Glutamatergic neuron (in vitro differentiated cells): ENCODE results near the gene LCOR. TPM values are rescaled to one million over a fixed set of nuclear protein-coding genes. Genes with fewer than 3 reads are reported as not detected.

Experiments
- DNase-seq: peaks from one replicate; pipeline ENCODE4 v3.0.0; 2022
- H3K27ac Mint-ChIP-seq: one replicate; pipeline ENCODE4 v1.8.0; 2020; ENCODE audit warnings: mild to moderate bottlenecking, mixed read lengths, inconsistent platforms; ENCODE audit not compliant: unreplicated experiment
- H3K27me3 Mint-ChIP-seq: one replicate; pipeline ENCODE4 v1.8.0; 2020; ENCODE audit warnings: mild to moderate bottlenecking, moderate library complexity, mixed read lengths, inconsistent platforms; ENCODE audit not compliant: unreplicated experiment
- H3K36me3 Mint-ChIP-seq: one replicate; pipeline ENCODE4 v1.8.0; 2020; ENCODE audit warnings: mild to moderate bottlenecking, mixed read lengths, inconsistent platforms; ENCODE audit not compliant: unreplicated experiment
- H3K4me1 Mint-ChIP-seq: one replicate; pipeline ENCODE4 v1.8.0; 2020; ENCODE audit warnings: mild to moderate bottlenecking, low read depth, mixed read lengths, inconsistent platforms; ENCODE audit not compliant: unreplicated experiment
- H3K4me3 Mint-ChIP-seq: one replicate; pipeline ENCODE4 v1.8.0; 2020; ENCODE audit warnings: mild to moderate bottlenecking, mixed read lengths, inconsistent platforms; ENCODE audit not compliant: unreplicated experiment
- H3K9me3 Mint-ChIP-seq: one replicate; pipeline ENCODE4 v1.8.0; 2020; ENCODE audit warnings: mild to moderate bottlenecking, moderate library complexity, mixed read lengths, inconsistent platforms; ENCODE audit not compliant: unreplicated experiment
- CTCF ChIP-seq: fragments of 200-600 bp; sonication (generic); IDR thresholded peaks from one replicate; pipeline ENCODE4 v1.5.0; 2021; ENCODE audit not compliant: partially characterized antibody, unreplicated experiment
- total RNA-seq: library from RNA; stranded (reverse); fragmentation: NEBNext Ultra II Directional; extraction: Animal tissue kit (Norgen Biotek cat#: 25700); gene quantifications from one replicate; pipeline ENCODE4 v1.2.1, GENCODE V29; 2021; ENCODE audit not compliant: unreplicated experiment

The LCOR gene
- total RNA-seq, 1 donor from 2014 or later, result 132 TPM

- Mint-ChIP-seq H3K36me3 (peaks cover 3% of the 10 kb centered on the region), H3K27me3 (no peaks in the 10 kb centered on the region), H3K4me1 (peaks cover 11% of the 10 kb centered on the region), H3K9me3 (no peaks in the 10 kb centered on the region), H3K4me3 (no peak overlapping the region), H3K27ac (no peak overlapping the region)
- no peak for DNase-seq
- TF ChIP-seq CTCF, result no peak
These were observed 64.9 kb downstream of the LCOR start for GRCh38 chr10:96896884-96897589.

GRCh38 chr10:96902117-96902516 is 70.0 kb downstream of the LCOR start:
- no peaks in the 10 kb centered on the region for H3K9me3 Mint-ChIP-seq
- H3K27me3 Mint-ChIP-seq, result no peaks in the 10 kb centered on the region
- no peaks in the 10 kb centered on the region for H3K36me3 Mint-ChIP-seq
- H3K4me1 Mint-ChIP-seq, result peaks cover 23% of the 10 kb centered on the region
- no peak overlapping the region for H3K27ac Mint-ChIP-seq
- DNase-seq, result no peak
- no peak for TF ChIP-seq CTCF
- H3K4me3 Mint-ChIP-seq, result no peak overlapping the region

GRCh38 chr10:96902731-96903358 is 70.7 kb downstream of the LCOR start:
- no peak for DNase-seq
- Mint-ChIP-seq H3K4me1 (peaks cover 22% of the 10 kb centered on the region), H3K36me3 (no peaks in the 10 kb centered on the region), H3K9me3 (no peaks in the 10 kb centered on the region), H3K27me3 (no peaks in the 10 kb centered on the region), H3K27ac (no peak overlapping the region), H3K4me3 (no peak overlapping the region)
- TF ChIP-seq CTCF, result no peak

GRCh38 chr10:96904648-96905047 is 72.5 kb downstream of the LCOR start:
- DNase-seq, result no peak
- TF ChIP-seq CTCF, result no peak
- Mint-ChIP-seq H3K27ac (no peak overlapping the region), H3K4me1 (peaks cover 17% of the 10 kb centered on the region), H3K9me3 (no peaks in the 10 kb centered on the region), H3K27me3 (no peaks in the 10 kb centered on the region), H3K4me3 (no peak overlapping the region), H3K36me3 (no peaks in the 10 kb centered on the region)

- Mint-ChIP-seq H3K27me3 (no peaks in the 10 kb centered on the region), H3K4me1 (peaks cover 19% of the 10 kb centered on the region), H3K4me3 (no peak overlapping the region), H3K9me3 (no peaks in the 10 kb centered on the region), H3K27ac (no peak overlapping the region), H3K36me3 (no peaks in the 10 kb centered on the region)
- no peak for TF ChIP-seq CTCF
- no peak for DNase-seq
These were observed 74.8 kb downstream of the LCOR start for GRCh38 chr10:96906864-96907263.
